Trophoblast cell (in vitro differentiated cells and primary cell): Measurements from ENCODE around the gene SLC10A7.

Experiments used
- DNase-seq, 2 donors: peaks; one replicate each; pipeline ENCODE4 v3.0.0-alpha.2; 2016
- H2AFZ ChIP-seq: 2 replicates; pipeline ENCODE4 v1.6.1; 2013; ENCODE audit warnings: low read length, moderate library complexity, mild to moderate bottlenecking; ENCODE audit not compliant: insufficient read depth, poor library complexity
- H2AK5ac ChIP-seq: 2 replicates; pipeline ENCODE4 v1.6.1; 2013; ENCODE audit warnings: mild to moderate bottlenecking, low read length
- H2BK120ac ChIP-seq: 2 replicates; pipeline ENCODE4 v1.6.1; 2013; ENCODE audit warnings: low read length, mild to moderate bottlenecking, moderate library complexity; ENCODE audit not compliant: insufficient read depth, poor library complexity
- H2BK12ac ChIP-seq: 2 replicates; pipeline ENCODE4 v1.6.1; 2013; ENCODE audit warnings: mild to moderate bottlenecking, low read length, moderate library complexity
- H2BK5ac ChIP-seq: 2 replicates; pipeline ENCODE4 v1.6.1; 2013; ENCODE audit warnings: low read length, low read depth, moderate library complexity, mild to moderate bottlenecking; ENCODE audit not compliant: poor library complexity
- H3K14ac ChIP-seq: 2 replicates; pipeline ENCODE4 v1.6.1; 2013; ENCODE audit warnings: mild to moderate bottlenecking, low read length
- H3K18ac ChIP-seq: 2 replicates; pipeline ENCODE4 v1.6.1; 2013; ENCODE audit warnings: mild to moderate bottlenecking, low read length
- H3K23ac ChIP-seq: 2 replicates; pipeline ENCODE4 v1.6.1; 2013; ENCODE audit warnings: low read length
- H3K27ac ChIP-seq: 2 replicates; pipeline ENCODE4 v1.5.1; 2013; ENCODE audit warnings: low read depth, mild to moderate bottlenecking, inconsistent platforms, low read length, moderate library complexity
- H3K27me3 ChIP-seq: 2 replicates; pipeline ENCODE4 v1.6.1; 2013; ENCODE audit warnings: inconsistent platforms, mild to moderate bottlenecking, low read length, moderate library complexity; ENCODE audit not compliant: insufficient read depth
- H3K36me3 ChIP-seq, 2 experiments: 1 replicate in 1 of 2; 2 replicates in 1 of 2; pipeline ENCODE4 v1.6.1; 2013; ENCODE audit warnings: low read length in 2 of 2, mild to moderate bottlenecking in 2 of 2, moderate library complexity in 1 of 2; ENCODE audit not compliant: insufficient read depth in 2 of 2, control insufficient read depth in 1 of 2
- H3K4ac ChIP-seq: 2 replicates; pipeline ENCODE4 v1.6.1; 2013; ENCODE audit warnings: low read depth, mild to moderate bottlenecking, low read length, moderate library complexity
- H3K4me1 ChIP-seq, 2 experiments: 1 replicate in 1 of 2; 2 replicates in 1 of 2; pipeline ENCODE4 v1.6.1; 2013; ENCODE audit warnings: low read length in 2 of 2, mild to moderate bottlenecking in 2 of 2, moderate library complexity in 1 of 2; ENCODE audit not compliant: insufficient read depth in 2 of 2, control insufficient read depth in 1 of 2
- H3K4me2 ChIP-seq: 2 replicates; pipeline ENCODE4 v1.6.1; 2013; ENCODE audit warnings: inconsistent platforms, mild to moderate bottlenecking, low read length, moderate library complexity
- H3K4me3 ChIP-seq: 2 replicates; pipeline ENCODE4 v1.5.1; 2013; ENCODE audit warnings: mild to moderate bottlenecking, low read depth, low read length, inconsistent platforms
- H3K79me1 ChIP-seq: one replicate; pipeline ENCODE4 v1.6.1; 2013; ENCODE audit warnings: low read length
- H3K79me2 ChIP-seq: 2 replicates; pipeline ENCODE4 v1.6.1; 2013; ENCODE audit warnings: low read length, mild to moderate bottlenecking; ENCODE audit not compliant: control insufficient read depth, insufficient read depth, poor library complexity
- H3K9ac ChIP-seq: 2 replicates; pipeline ENCODE4 v1.6.1; 2013; ENCODE audit warnings: mild to moderate bottlenecking, low read length
- H3K9me3 ChIP-seq: 2 replicates; pipeline ENCODE4 v1.6.1; 2013; ENCODE audit warnings: low read depth, mild to moderate bottlenecking, control low read depth, inconsistent platforms, low read length; ENCODE audit not compliant: insufficient read depth
- H4K12ac ChIP-seq: 2 replicates; pipeline ENCODE4 v1.6.1; 2013; ENCODE audit warnings: low read depth, mild to moderate bottlenecking, low read length, moderate library complexity
- H4K8ac ChIP-seq: 2 replicates; pipeline ENCODE4 v1.6.1; 2013; ENCODE audit warnings: low read depth, mild to moderate bottlenecking, low read length, moderate library complexity
- H4K91ac ChIP-seq: one replicate; pipeline ENCODE4 v1.6.1; 2013; ENCODE audit warnings: low read depth, mild to moderate bottlenecking, low read length, moderate library complexity
- WGBS: extraction: QIAGEN DNeasy Blood & Tissue Kit; methylation state at CpG from one replicate; pipeline ENCODE4 v1.1.7; 2013; ENCODE audit warnings: missing lambda C conversion rate; ENCODE audit not compliant: insufficient read length, insufficient coverage; ENCODE audit errors: extremely low coverage; 5-methylcytosine and 5-hydroxymethylcytosine counted together

Gene SLC10A7

DNA sequence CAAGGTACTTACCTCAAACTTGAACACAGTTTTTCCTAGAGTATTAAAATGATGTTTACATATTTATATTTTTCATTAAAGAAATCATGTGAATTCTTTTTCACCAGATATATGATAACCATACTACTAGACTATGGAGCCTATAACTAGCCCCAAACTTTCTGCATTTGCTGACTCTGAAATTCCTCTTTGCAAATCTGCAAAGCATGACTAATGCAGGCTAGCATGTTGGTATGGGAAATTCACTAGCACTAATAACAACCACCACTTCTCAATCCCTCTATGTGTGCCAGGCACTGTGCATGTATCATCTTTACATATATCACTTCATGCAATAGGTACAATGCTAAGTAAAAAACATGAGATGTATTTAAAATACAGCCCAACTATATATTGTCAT is 51.1 kb downstream of the SLC10A7 start:
- Histone ChIP-seq H3K9me3 (no peaks in the 10 kb centered on the region), H2BK120ac (no peak overlapping the region), H2AK5ac (no peak overlapping the region), H3K4me1 (no peaks in the 10 kb centered on the region), H3K27me3 (no peaks in the 10 kb centered on the region), H3K23ac (no peak overlapping the region), H4K12ac (no peak overlapping the region), H3K79me1 (no peaks in the 10 kb centered on the region), H3K9ac (no peak overlapping the region), H4K8ac (no peak overlapping the region), H3K4me2 (no peak overlapping the region), H3K4me3 (no peak overlapping the region), H3K27ac (no peak overlapping the region), H3K4ac (no peak overlapping the region), H3K36me3 (no peaks in the 10 kb centered on the region), H2AFZ (no peak overlapping the region), H3K14ac (no peak overlapping the region), H2BK5ac (no peak overlapping the region), H2BK12ac (no peak overlapping the region), H3K79me2 (no peaks in the 10 kb centered on the region), H4K91ac (no peak overlapping the region), H3K18ac (no peak overlapping the region)
- DNase-seq: peak in 1 of 2 donors; percentile 24

DNA sequence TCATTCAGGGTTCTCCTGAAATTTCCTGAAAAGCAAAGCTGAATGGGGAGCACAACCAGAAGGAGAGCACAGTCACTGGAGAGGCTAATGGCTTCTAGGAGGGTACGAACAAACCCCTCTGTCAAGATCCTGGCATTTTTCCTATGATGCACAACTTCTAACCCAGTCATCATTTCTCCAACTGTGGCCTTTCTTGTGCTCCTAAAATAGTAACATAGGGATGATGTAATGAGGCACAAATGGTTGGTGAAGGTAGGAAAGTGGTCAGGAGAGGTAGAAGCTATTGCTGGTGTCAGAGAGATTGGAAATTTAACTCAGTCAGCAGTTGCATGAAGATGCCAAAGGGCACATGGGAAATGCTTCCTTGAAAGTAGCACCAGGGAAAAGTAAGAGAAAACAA is 52.7 kb downstream of the SLC10A7 start:
- Histone ChIP-seq H4K91ac (no peak overlapping the region), H2BK120ac (no peak overlapping the region), H2BK12ac (no peak overlapping the region), H4K8ac (no peak overlapping the region), H3K36me3 (no peaks in the 10 kb centered on the region), H3K18ac (no peak overlapping the region), H3K4me1 (no peaks in the 10 kb centered on the region), H2AFZ (no peak overlapping the region), H3K23ac (no peak overlapping the region), H3K27me3 (no peaks in the 10 kb centered on the region), H3K79me1 (no peaks in the 10 kb centered on the region), H2BK5ac (no peak overlapping the region), H3K9me3 (no peaks in the 10 kb centered on the region), H3K14ac (no peak overlapping the region), H3K4me2 (no peak overlapping the region), H3K4me3 (no peak overlapping the region), H3K27ac (no peak overlapping the region), H3K79me2 (no peaks in the 10 kb centered on the region), H3K9ac (no peak overlapping the region), H4K12ac (no peak overlapping the region), H2AK5ac (no peak overlapping the region), H3K4ac (no peak overlapping the region)
- no peak for DNase-seq
- no CpG with 5 or more reads among the region's 1 CpG for WGBS

- no peaks in the 10 kb centered on the region for H3K79me2 ChIP-seq
- H4K12ac ChIP-seq: no peak overlapping the region
- peak in 1 of 2 donors; percentile 14 for DNase-seq
- H3K4me1 ChIP-seq: no peaks in the 10 kb centered on the region
- no peak overlapping the region for H3K9ac ChIP-seq
- H3K27ac ChIP-seq: no peak overlapping the region
- no peak overlapping the region for H3K14ac ChIP-seq
- H3K4me2 ChIP-seq: no peak overlapping the region
- H3K4ac ChIP-seq: no peak overlapping the region
- no peak overlapping the region for H2AK5ac ChIP-seq
- no peak overlapping the region for H4K8ac ChIP-seq
- no peak overlapping the region for H3K18ac ChIP-seq
- H3K23ac ChIP-seq: no peak overlapping the region
- no peaks in the 10 kb centered on the region for H3K27me3 ChIP-seq
- H2BK120ac ChIP-seq: no peak overlapping the region
- H3K36me3 ChIP-seq: no peaks in the 10 kb centered on the region
- H2AFZ ChIP-seq: no peak overlapping the region
- H2BK5ac ChIP-seq: no peak overlapping the region
- no peak overlapping the region for H2BK12ac ChIP-seq
- no peaks in the 10 kb centered on the region for H3K9me3 ChIP-seq
- H3K4me3 ChIP-seq: no peak overlapping the region
- no CpG with 5 or more reads among the region's 1 CpG for WGBS
- H3K79me1 ChIP-seq: no peaks in the 10 kb centered on the region
- H4K91ac ChIP-seq: no peak overlapping the region
Measured at GRCh38 chr4:146465628-146466027, 56.1 kb downstream of the SLC10A7 start.

GRCh38 chr4:146462251-146462650 is 59.5 kb downstream of the SLC10A7 start:
- H3K27me3 ChIP-seq: no peaks in the 10 kb centered on the region
- H4K91ac ChIP-seq: no peak overlapping the region
- H2AFZ ChIP-seq: no peak overlapping the region
- H3K36me3 ChIP-seq: no peaks in the 10 kb centered on the region
- no peaks in the 10 kb centered on the region for H3K79me1 ChIP-seq
- no peaks in the 10 kb centered on the region for H3K4me1 ChIP-seq
- no peak overlapping the region for H3K4ac ChIP-seq
- no peak overlapping the region for H3K4me3 ChIP-seq
- no peak overlapping the region for H3K27ac ChIP-seq
- no peak overlapping the region for H3K4me2 ChIP-seq
- no peak overlapping the region for H2BK12ac ChIP-seq
- no peak overlapping the region for H2BK120ac ChIP-seq
- no peak overlapping the region for H2BK5ac ChIP-seq
- H3K9ac ChIP-seq: no peak overlapping the region
- H3K14ac ChIP-seq: no peak overlapping the region
- no peak overlapping the region for H3K18ac ChIP-seq
- no peaks in the 10 kb centered on the region for H3K79me2 ChIP-seq
- no peaks in the 10 kb centered on the region for H3K9me3 ChIP-seq
- no peak overlapping the region for H4K12ac ChIP-seq
- H3K23ac ChIP-seq: no peak overlapping the region
- no peak for DNase-seq
- no peak overlapping the region for H2AK5ac ChIP-seq
- no peak overlapping the region for H4K8ac ChIP-seq

GRCh38 chr4:146458594-146458993 is 63.1 kb downstream of the SLC10A7 start:
- H3K79me2 ChIP-seq: no peaks in the 10 kb centered on the region

More at GRCh38 chr4:146458594-146458993, 63.1 kb downstream of the SLC10A7 start:
- Histone ChIP-seq H2BK5ac (no peak overlapping the region), H3K36me3 (no peaks in the 10 kb centered on the region), H4K91ac (no peak overlapping the region), H3K4ac (no peak overlapping the region), H3K27ac (no peak overlapping the region), H3K23ac (no peak overlapping the region), H2AK5ac (no peak overlapping the region), H4K8ac (no peak overlapping the region), H3K14ac (no peak overlapping the region), H3K4me3 (no peak overlapping the region), H2BK120ac (no peak overlapping the region), H3K4me1 (no peaks in the 10 kb centered on the region), H3K79me1 (no peaks in the 10 kb centered on the region), H3K27me3 (no peaks in the 10 kb centered on the region), H3K4me2 (no peak overlapping the region), H2AFZ (no peak overlapping the region), H4K12ac (no peak overlapping the region), H3K18ac (no peak overlapping the region), H3K9me3 (no peaks in the 10 kb centered on the region), H3K9ac (no peak overlapping the region), H2BK12ac (no peak overlapping the region)
- no peak for DNase-seq
- WGBS: no CpG with 5 or more reads among the region's 1 CpG
